ENCODE data around the gene RASGRP1.

Gene RASGRP1

GRCh38 chr15:38503496-38503895 lies 61.1 kb downstream of the RASGRP1 start:
- no peak for DNase-seq

- no peak for DNase-seq
Measured at GRCh38 chr15:38499651-38500050, 65.0 kb downstream of the RASGRP1 start.

- no peak for DNase-seq
Measured at GRCh38 chr15:38496151-38496550, 68.5 kb downstream of the RASGRP1 start.

- no peak for DNase-seq
Measured at GRCh38 chr15:38490242-38490922, 74.2 kb downstream of the RASGRP1 start.

GRCh38 chr15:38487378-38487777 lies 77.2 kb downstream of the RASGRP1 start:
- DNase-seq, result no peak

GRCh38 chr15:38486936-38487335 lies 77.7 kb downstream of the RASGRP1 start:
- DNase-seq, result no peak

GRCh38 chr15:38482572-38482971 lies 82.0 kb downstream of the RASGRP1 start:
- DNase-seq, result no peak

GRCh38 chr15:38481761-38482160 lies 82.9 kb downstream of the RASGRP1 start:
- DNase-seq, result no peak

- DNase-seq, result no peak
Measured at GRCh38 chr15:38481113-38481512, 83.5 kb downstream of the RASGRP1 start.

GRCh38 chr15:38479756-38480155 lies 84.9 kb downstream of the RASGRP1 start:
- DNase-seq, result no peak

GRCh38 chr15:38479266-38479665 lies 85.3 kb downstream of the RASGRP1 start:
- no peak for DNase-seq

GRCh38 chr15:38477637-38478036 lies 87.0 kb downstream of the RASGRP1 start:
- no peak for DNase-seq

GRCh38 chr15:38476120-38476519 lies 88.5 kb downstream of the RASGRP1 start:
- DNase-seq, result no peak

GRCh38 chr15:38475361-38475760 lies 89.3 kb downstream of the RASGRP1 start:
- no peak for DNase-seq

- DNase-seq, result no peak
Measured at GRCh38 chr15:38474155-38474757, 90.4 kb downstream of the RASGRP1 start.

GRCh38 chr15:38471974-38472373 lies 92.6 kb downstream of the RASGRP1 start:
- DNase-seq, result no peak

GRCh38 chr15:38470816-38471215 lies 93.8 kb downstream of the RASGRP1 start:
- no peak for DNase-seq

- no peak for DNase-seq
Measured at GRCh38 chr15:38464675-38465074, 99.9 kb downstream of the RASGRP1 start.

- no peak for DNase-seq
Measured at GRCh38 chr15:38463893-38464292, 100.7 kb downstream of the RASGRP1 start.

- DNase-seq, result no peak
Measured at GRCh38 chr15:38461066-38461833, 103.4 kb downstream of the RASGRP1 start.

- no peak for DNase-seq
Measured at GRCh38 chr15:38460543-38460942, 104.1 kb downstream of the RASGRP1 start.

- no peak for DNase-seq
Measured at GRCh38 chr15:38459480-38459879, 105.1 kb downstream of the RASGRP1 start.

- DNase-seq, result no peak
Measured at GRCh38 chr15:38458646-38459045, 106.0 kb downstream of the RASGRP1 start.

- DNase-seq, result no peak
Measured at GRCh38 chr15:38455092-38455491, 109.5 kb downstream of the RASGRP1 start.
